Endothelial cell of umbilical vein (primary cell): ENCODE results near the gene FBXO3. TPM values are rescaled to one million over a fixed set of nuclear protein-coding genes. Genes with fewer than 3 reads are reported as not detected.
A peak's percentile ranks its signal among the peaks of the same experiment; 100 is the strongest.

Experiments
- BruUV-seq: library from RNA; stranded (reverse); fragments of 400-500 nt; replicated peaks from 2 replicates; lab custom pipeline; 2021; lab: Mats Ljungman, UMichigan
- CTCF ChIA-PET: fragments of 300-600, 350-600 bp; sonication (Branson Sonifier 250); formaldehyde crosslinking; loops from one replicate; lab custom pipeline; 2021; ENCODE audit warnings: antibody characterized with exemption, inconsistent platforms; lab: Charles Lee
- POLR2A ChIA-PET: fragments of 300-600, 350-600 bp; sonication (Branson Sonifier 250); formaldehyde crosslinking; loops from one replicate; lab custom pipeline; 2021; ENCODE audit warnings: antibody characterized with exemption, inconsistent platforms; lab: Charles Lee
- DNase-seq: peaks from one replicate; pipeline ENCODE4 v3.0.0-alpha.2; 2011; ENCODE audit warnings: low read depth, low spot score
- FAIRE-seq: peaks from 2 replicates; lab custom pipeline; 2011; peaks lifted over from hg19 to GRCh38; lab: Jason Lieb, UNC
- H2AFZ ChIP-seq: 2 replicates; pipeline ENCODE4 v1.6.0; 2012; ENCODE audit warnings: low read depth, low read length, control low read depth, inconsistent platforms
- H3K27ac ChIP-seq: 2 replicates; pipeline ENCODE4 v1.5.1; 2011; ENCODE audit warnings: low read depth, mild to moderate bottlenecking, control low read depth, low read length, moderate library complexity; ENCODE audit not compliant: insufficient read depth
- H3K27me3 ChIP-seq, 2 experiments: 2 replicates each; pipeline versions ENCODE4 v1.6.0 to v1.6.1; 2011; ENCODE audit warnings: low read length in 2 of 2, mixed read lengths in 1 of 2; ENCODE audit not compliant: control insufficient read depth in 2 of 2, insufficient read depth in 2 of 2
- H3K36me3 ChIP-seq, 2 experiments: 2 replicates in 1 of 2; 3 replicates in 1 of 2; pipeline ENCODE4 v1.5.1; 2011; ENCODE audit warnings: low read length in 2 of 2, mild to moderate bottlenecking in 1 of 2, moderate library complexity in 1 of 2; ENCODE audit not compliant: control insufficient read depth in 2 of 2, insufficient read depth in 2 of 2; ENCODE audit errors: extremely low read depth in 1 of 2
- H3K4me1 ChIP-seq: 3 replicates; pipeline ENCODE4 v1.5.1; 2011; ENCODE audit warnings: mild to moderate bottlenecking, low read length; ENCODE audit not compliant: control insufficient read depth, insufficient read depth; ENCODE audit errors: extremely low read depth
- H3K4me2 ChIP-seq: 2 replicates; pipeline ENCODE4 v1.6.1; 2011; ENCODE audit warnings: low read length, control low read depth, mixed read lengths; ENCODE audit not compliant: insufficient read depth
- H3K4me3 ChIP-seq, 3 experiments: fragments of 200-600 bp in 1 of 3; sonication (generic), shearing (Covaris generic) in 1 of 3; replicated peaks in 1 of 3; 2 replicates each; pipeline ENCODE4 v1.5.1; 2011 to 2016; ENCODE audit warnings: control low read depth in 3 of 3, low read length in 3 of 3, mild to moderate bottlenecking in 2 of 3, inconsistent platforms in 1 of 3, low read depth in 1 of 3, moderate library complexity in 1 of 3; ENCODE audit not compliant: insufficient read depth in 1 of 3
- H3K79me2 ChIP-seq: 2 replicates; pipeline ENCODE4 v1.6.0; 2012; ENCODE audit warnings: low read length, inconsistent platforms; ENCODE audit not compliant: control insufficient read depth, insufficient read depth
- H3K9ac ChIP-seq: replicated peaks from 2 replicates; pipeline ENCODE3; 2011; ENCODE audit warnings: low read length, control low read depth; ENCODE audit not compliant: insufficient read depth; ENCODE audit errors: extremely low read depth
- H3K9me1 ChIP-seq: replicated peaks from 3 replicates; pipeline ENCODE4 v1.6.0; 2011; ENCODE audit warnings: mild to moderate bottlenecking, low read length; ENCODE audit not compliant: control insufficient read depth, insufficient read depth; ENCODE audit errors: extremely low read depth
- H3K9me3 ChIP-seq: replicated peaks from 2 replicates; pipeline ENCODE4 v1.5.1; 2012; ENCODE audit warnings: low read length, inconsistent platforms; ENCODE audit not compliant: control insufficient read depth, insufficient read depth
- H4K20me1 ChIP-seq: replicated peaks from 2 replicates; pipeline ENCODE3; 2011; ENCODE audit warnings: mild to moderate bottlenecking, low read length; ENCODE audit not compliant: control insufficient read depth, insufficient read depth; ENCODE audit errors: extremely low read depth
- EZH2 ChIP-seq: IDR thresholded peaks from 2 replicates; pipeline ENCODE4 v1.6.1; 2012; ENCODE audit warnings: borderline replicate concordance, low read depth, mild to moderate bottlenecking, moderate library complexity, low read length, inconsistent platforms; ENCODE audit not compliant: severe bottlenecking
- FOS ChIP-seq: IDR thresholded peaks from 2 replicates; pipeline ENCODE4 v1.6.1; 2011; ENCODE audit warnings: mild to moderate bottlenecking, low read length, moderate library complexity, borderline replicate concordance; ENCODE audit not compliant: insufficient read depth
- GATA2 ChIP-seq: IDR thresholded peaks from 2 replicates; pipeline ENCODE4 v1.7.0; 2011; ENCODE audit warnings: low read depth, mild to moderate bottlenecking, moderate library complexity, mixed read lengths, low read length; ENCODE audit not compliant: insufficient read length, insufficient read depth
- JUN ChIP-seq: IDR thresholded peaks from 2 replicates; pipeline ENCODE4 v1.6.1; 2011; ENCODE audit warnings: borderline replicate concordance, low read depth; ENCODE audit not compliant: insufficient read length, insufficient read depth
- MYC ChIP-seq: IDR thresholded peaks from one replicate; pipeline ENCODE4 v1.6.1; 2011; ENCODE audit warnings: mild to moderate bottlenecking, low read depth, low read length
- POLR2A ChIP-seq: IDR thresholded peaks from 2 replicates; pipeline ENCODE4 v1.6.1; 2012; ENCODE audit warnings: low read depth, mild to moderate bottlenecking, control low read depth, low read length
- POLR2AphosphoS5 ChIP-seq: IDR thresholded peaks from 2 replicates; pipeline ENCODE4 v1.6.1; 2012; ENCODE audit warnings: low read depth, mild to moderate bottlenecking, control low read depth, low read length, moderate library complexity; ENCODE audit not compliant: insufficient read depth
- dilution Hi-C: fragments of 300-500 bp; cut with MboI; formaldehyde crosslinking; loops from one replicate; pipeline ENCODE4 v1.15.0; 2019; ENCODE audit warnings: low sequenced_read_pairs; ENCODE audit not compliant: extremely low pct_ligation_motif_present
- intact Hi-C: fragments of 100-400 bp; cut with micrococcal nuclease; formaldehyde crosslinking; loops from one replicate; pipeline ENCODE4 v1.10.0; 2022
- polyA plus RNA-seq, 4 experiments: library from polyadenylated mRNA; depleted of rRNA in 3 of 4; stranded (reverse) in 3 of 4; unstranded in 1 of 4; fragments of >200 nt; gene quantifications; 2 replicates each; pipeline versions ENCODE4 v1.2.1 to v1.2.3, GENCODE V29; 2011 to 2012; ENCODE audit warnings: missing spikeins in 1 of 4
- total RNA-seq: library from RNA; stranded (reverse); gene quantifications from 2 replicates; pipeline ENCODE4 v1.2.3, GENCODE V29; 2021
- TF ChIP-seq, protein P1 (sequence below): IDR thresholded peaks from 2 replicates; pipeline ENCODE4 v1.6.1; 2011; ENCODE audit not compliant: insufficient read depth, insufficient read length
- TF ChIP-seq, protein P2 (sequence below), 2 donors: IDR thresholded peaks; 1 replicate in 1 of 2; 2 replicates in 1 of 2; pipeline ENCODE4 v1.5.1; 2011; ENCODE audit warnings: low read length in 2 of 2, mild to moderate bottlenecking in 2 of 2, moderate library complexity in 2 of 2, control low read depth in 1 of 2, inconsistent platforms in 1 of 2, low read depth in 1 of 2; ENCODE audit not compliant: insufficient read depth in 1 of 2; ENCODE audit errors: extremely low read depth in 1 of 2

Gene FBXO3
- total and polyA plus RNA-seq, 2 donors (not counting 3 experiments of a cell fraction or from before 2014, with no cell fraction given): 18.0 to 23.1 TPM

DNA sequence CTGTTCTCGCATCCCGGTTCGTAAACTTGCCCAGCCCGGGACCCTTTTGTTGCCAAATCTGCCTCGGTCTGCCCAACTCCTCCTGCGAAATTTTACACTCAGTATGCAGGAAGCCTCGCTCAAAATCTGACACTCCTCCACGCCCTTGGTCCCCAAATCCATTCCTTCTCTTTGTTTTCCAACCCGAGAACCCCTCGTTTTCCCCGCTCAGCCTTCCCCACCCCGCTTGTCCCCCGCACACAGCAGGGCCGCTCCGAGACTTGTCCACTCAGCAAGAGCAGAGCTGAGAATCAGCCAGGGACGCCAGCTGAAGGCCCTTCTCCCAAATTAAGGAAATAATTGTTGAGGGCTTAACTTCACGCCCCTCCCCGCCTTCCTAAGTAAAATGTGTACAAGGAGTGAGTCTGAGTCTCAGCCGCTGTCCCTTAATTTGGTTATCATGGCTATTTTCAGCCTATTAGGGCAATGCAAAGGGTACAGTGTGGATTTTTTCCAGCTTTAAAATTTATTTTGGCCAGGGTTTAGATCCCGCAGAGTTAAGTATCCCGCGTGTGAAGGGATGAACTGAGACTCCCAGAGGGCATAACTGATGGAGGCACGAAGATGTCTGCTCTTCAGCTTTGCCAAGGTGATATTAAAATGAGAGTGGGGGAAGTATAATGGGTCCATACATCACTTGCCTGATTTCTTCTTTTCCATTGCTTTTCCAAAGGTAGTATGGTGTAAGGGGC lies 581 bp upstream of the FBXO3 start:
- no peak for DNase-seq
- dilution Hi-C loops: no loop called here
- FAIRE-seq: peak; percentile 8
- Histone ChIP-seq H3K36me3 (no peaks in the 10 kb centered on the region), H3K9ac (peak overlapping the region; percentile 65), H3K79me2 (peaks cover 14% of the 10 kb centered on the region), H3K27ac (no peak overlapping the region), H3K4me3 (peak overlapping the region; percentile 40 to 92 (median 60)), H4K20me1 (no peaks in the 10 kb centered on the region), H2AFZ (peak overlapping the region; percentile 98), H3K27me3 (peaks cover 22 to 29% of the 10 kb centered on the region in 2 experiments), H3K4me2 (peak overlapping the region; percentile 88), H3K9me3 (no peaks in the 10 kb centered on the region), H3K4me1 (peaks cover 12% of the 10 kb centered on the region), H3K9me1 (no peaks in the 10 kb centered on the region)
- CTCF ChIA-PET: interaction anchor here (0.8 to 1.5 kb wide), 5 partner anchors 9 to 299 kb away, joined by 3 to 11 read pairs (median 3); no protein-coding TSS in a partner anchor
- BruUV-seq: no TSS peak
- no peak for TF ChIP-seq MYC
- TF ChIP-seq, protein P1, sequence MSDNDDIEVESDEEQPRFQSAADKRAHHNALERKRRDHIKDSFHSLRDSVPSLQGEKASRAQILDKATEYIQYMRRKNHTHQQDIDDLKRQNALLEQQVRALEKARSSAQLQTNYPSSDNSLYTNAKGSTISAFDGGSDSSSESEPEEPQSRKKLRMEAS: no peak
- no peak for TF ChIP-seq GATA2
- TF ChIP-seq, protein P2, sequence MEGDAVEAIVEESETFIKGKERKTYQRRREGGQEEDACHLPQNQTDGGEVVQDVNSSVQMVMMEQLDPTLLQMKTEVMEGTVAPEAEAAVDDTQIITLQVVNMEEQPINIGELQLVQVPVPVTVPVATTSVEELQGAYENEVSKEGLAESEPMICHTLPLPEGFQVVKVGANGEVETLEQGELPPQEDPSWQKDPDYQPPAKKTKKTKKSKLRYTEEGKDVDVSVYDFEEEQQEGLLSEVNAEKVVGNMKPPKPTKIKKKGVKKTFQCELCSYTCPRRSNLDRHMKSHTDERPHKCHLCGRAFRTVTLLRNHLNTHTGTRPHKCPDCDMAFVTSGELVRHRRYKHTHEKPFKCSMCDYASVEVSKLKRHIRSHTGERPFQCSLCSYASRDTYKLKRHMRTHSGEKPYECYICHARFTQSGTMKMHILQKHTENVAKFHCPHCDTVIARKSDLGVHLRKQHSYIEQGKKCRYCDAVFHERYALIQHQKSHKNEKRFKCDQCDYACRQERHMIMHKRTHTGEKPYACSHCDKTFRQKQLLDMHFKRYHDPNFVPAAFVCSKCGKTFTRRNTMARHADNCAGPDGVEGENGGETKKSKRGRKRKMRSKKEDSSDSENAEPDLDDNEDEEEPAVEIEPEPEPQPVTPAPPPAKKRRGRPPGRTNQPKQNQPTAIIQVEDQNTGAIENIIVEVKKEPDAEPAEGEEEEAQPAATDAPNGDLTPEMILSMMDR (IDR thresholded peaks at IDR 0.05; ENCODE audit: extremely low read depth in 1 of 2, insufficient read depth in 1 of 2, low read depth in 1 of 2, low read length in 2 of 2): no peak
- TF ChIP-seq POLR2AphosphoS5: no peak
- TF ChIP-seq JUN: no peak
- no peak for TF ChIP-seq EZH2
- TF ChIP-seq FOS: no peak
- no peak for TF ChIP-seq POLR2A
- intact Hi-C loops: no loop called here
- POLR2A ChIA-PET: interaction anchor here (1.0 kb wide), 1 partner anchor 10 kb away, joined by 3 read pairs; no protein-coding TSS in a partner anchor
